Measurements from ENCODE around the gene CC2D2A.
A peak's percentile ranks its signal among the peaks of the same experiment; 100 is the strongest.

Gene CC2D2A

DNA sequence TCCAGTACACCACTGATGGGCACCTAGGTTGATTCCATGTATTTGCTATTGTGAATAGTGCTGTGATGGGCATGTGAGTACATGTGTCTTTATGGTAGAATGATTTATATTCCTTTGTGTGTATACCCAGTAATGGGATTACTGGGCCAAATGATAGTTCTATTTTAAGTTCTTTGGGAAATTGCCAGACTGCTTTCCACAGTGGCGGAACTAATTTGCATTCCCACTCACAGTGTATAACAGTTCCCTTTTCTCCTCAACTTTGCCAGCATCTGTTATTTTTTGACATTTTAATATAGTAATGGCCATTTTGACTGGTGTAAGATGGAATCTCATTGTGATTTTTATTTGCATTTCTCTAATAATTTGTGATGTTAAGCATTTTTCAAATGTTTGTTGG lies 25.9 kb downstream of the CC2D2A start:
- TF ChIP-seq, protein P1, sequence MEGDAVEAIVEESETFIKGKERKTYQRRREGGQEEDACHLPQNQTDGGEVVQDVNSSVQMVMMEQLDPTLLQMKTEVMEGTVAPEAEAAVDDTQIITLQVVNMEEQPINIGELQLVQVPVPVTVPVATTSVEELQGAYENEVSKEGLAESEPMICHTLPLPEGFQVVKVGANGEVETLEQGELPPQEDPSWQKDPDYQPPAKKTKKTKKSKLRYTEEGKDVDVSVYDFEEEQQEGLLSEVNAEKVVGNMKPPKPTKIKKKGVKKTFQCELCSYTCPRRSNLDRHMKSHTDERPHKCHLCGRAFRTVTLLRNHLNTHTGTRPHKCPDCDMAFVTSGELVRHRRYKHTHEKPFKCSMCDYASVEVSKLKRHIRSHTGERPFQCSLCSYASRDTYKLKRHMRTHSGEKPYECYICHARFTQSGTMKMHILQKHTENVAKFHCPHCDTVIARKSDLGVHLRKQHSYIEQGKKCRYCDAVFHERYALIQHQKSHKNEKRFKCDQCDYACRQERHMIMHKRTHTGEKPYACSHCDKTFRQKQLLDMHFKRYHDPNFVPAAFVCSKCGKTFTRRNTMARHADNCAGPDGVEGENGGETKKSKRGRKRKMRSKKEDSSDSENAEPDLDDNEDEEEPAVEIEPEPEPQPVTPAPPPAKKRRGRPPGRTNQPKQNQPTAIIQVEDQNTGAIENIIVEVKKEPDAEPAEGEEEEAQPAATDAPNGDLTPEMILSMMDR (conservative IDR thresholded peaks at IDR 0.05; ENCODE audit: low read depth, low read length): no peak
- no peak for DNase-seq (ENCODE audit: low read depth)
- H3K4me3 ChIP-seq (ENCODE audit: low read depth, low read length): no peak overlapping the region

DNA sequence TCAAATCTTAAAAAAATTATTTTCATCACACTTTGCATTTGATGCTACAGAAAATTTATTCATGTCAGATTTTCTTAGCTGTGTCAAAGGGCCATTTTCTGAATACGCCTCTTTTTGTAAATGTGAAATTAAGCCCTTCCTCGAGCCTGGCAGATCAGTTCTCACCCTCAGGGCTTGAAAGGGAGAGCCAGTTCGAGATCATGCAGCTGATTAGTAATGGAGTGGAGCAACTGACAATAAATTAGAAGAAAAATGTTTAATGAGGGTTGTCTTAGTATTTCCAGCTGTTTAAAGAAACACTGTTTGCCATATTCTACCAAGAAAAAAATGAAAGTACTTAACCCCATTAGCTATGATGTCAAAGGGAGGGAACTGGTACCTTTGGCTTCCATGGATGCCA lies 28.7 kb downstream of the CC2D2A start:
- TF ChIP-seq, protein P1 (conservative IDR thresholded peaks at IDR 0.05; ENCODE audit: low read depth, low read length): no peak
- DNase-seq (ENCODE audit: low read depth): no peak
- H3K4me3 ChIP-seq (ENCODE audit: low read depth, low read length): no peak overlapping the region

DNA sequence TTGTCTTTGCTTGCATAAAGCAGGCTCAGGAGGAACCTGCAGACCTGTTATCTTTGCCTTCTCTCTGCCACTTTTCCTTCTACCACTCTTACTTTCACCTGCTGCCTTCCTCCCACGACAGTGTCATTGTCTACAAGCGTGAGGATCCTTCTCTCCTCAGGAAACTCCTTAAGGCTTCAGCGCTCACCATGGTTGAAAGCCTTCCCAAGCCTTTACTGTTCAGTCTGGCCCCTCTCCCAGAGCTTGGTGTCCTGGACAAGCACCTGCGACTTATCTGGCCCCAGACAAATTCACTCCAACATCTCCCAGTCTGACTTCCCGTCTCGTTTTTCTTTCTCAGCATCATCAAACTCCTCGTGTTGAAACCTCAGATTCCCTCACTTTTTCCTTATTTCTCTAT lies 31.0 kb downstream of the CC2D2A start:
- TF ChIP-seq, protein P1 (conservative IDR thresholded peaks at IDR 0.05; ENCODE audit: low read depth, low read length): no peak

DNA sequence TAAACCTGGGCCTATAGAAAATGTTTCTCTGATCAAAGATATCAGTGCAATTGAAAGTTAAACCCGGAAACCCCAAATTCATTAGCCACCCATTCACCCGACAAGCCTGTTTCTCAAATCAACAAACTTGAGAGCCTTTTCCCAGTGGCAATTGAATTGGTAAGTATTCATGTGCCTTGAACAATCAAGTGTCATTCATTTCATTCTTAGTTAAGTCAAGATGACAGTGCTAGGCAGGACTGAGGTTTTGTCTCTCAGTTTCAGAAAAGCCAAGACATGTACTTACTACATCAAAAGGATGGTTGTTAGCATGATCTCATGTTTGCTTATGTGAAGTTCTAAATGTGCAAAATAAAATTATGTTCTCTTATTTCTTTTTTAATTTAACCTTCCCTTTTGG lies 32.3 kb downstream of the CC2D2A start:
- H3K4me3 ChIP-seq (ENCODE audit: low read depth, low read length): no peak overlapping the region
- TF ChIP-seq, protein P1 (conservative IDR thresholded peaks at IDR 0.05; ENCODE audit: low read depth, low read length): no peak
- no peak for DNase-seq (ENCODE audit: low read depth)

More for the DNA sequence above, 31.0 kb downstream of the CC2D2A start:
- H3K4me3 ChIP-seq (ENCODE audit: low read depth, low read length): no peak overlapping the region
- DNase-seq (ENCODE audit: low read depth): no peak

DNA sequence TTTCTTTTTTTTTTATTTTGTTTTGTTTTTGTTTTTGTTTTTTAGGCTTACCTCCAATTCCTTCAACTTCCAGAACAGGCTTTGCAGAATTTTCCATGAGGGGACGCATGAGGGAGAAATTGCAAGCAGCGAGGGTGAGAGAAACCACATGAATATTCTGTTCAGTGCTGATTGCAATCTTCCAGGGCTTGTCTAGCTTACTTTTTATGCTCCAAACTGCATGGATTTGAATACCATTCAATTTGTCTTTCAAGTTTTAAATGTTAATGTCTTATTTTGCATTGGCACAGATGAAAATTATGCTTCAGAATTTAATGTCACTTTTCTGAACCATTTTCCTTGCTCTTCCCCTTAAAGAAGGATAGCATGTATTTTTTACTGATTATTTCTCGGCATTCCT lies 32.7 kb downstream of the CC2D2A start:
- TF ChIP-seq, protein P1 (conservative IDR thresholded peaks at IDR 0.05; ENCODE audit: low read depth, low read length): no peak
- no peak for DNase-seq (ENCODE audit: low read depth)

DNA sequence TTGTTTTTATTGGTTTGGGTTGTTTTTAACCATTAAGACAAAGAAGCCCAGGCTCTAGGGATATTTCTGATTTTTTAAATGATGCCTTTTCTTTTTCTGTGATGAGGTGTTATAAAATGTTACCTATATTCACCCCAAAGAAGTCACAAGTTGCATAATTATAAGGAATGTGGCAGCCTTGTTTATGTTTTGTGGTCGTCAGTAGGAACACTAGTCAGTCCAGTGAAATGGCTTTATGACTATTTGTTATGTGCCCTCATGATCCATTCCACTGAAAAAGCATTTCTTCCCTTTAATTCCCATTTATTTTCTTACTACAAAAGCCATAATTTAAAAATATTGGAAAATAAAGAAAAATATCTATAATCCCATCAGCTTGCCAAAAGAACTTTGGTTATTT lies 34.4 kb downstream of the CC2D2A start:
- peak; percentile 75 for DNase-seq (ENCODE audit: low read depth)
- no peak overlapping the region for H3K4me3 ChIP-seq (ENCODE audit: low read depth, low read length)
- TF ChIP-seq, protein P1 (conservative IDR thresholded peaks at IDR 0.05; ENCODE audit: low read depth, low read length): no peak

More for the DNA sequence above, 32.7 kb downstream of the CC2D2A start:
- no peak overlapping the region for H3K4me3 ChIP-seq (ENCODE audit: low read depth, low read length)

DNA sequence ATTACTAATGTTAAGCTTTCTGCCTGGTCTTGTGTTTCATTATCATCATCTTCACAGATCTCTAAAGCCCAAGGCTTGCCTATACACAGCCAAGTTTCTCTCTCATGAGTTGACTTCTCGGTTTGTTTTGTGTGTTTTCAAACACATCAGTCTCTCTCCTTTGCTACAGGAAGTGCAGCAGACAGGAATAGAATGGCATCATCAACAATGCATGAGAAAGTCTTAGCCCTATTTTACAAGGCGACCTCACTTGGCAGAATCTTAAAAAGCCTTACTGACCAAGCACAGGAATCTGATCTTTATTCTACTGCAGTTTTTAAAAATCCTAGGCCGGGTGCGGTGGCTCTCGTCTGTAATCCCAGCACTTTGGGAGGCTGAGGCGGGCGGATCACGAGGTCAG lies 36.8 kb downstream of the CC2D2A start:
- peak; percentile 90 for DNase-seq (ENCODE audit: low read depth)
- TF ChIP-seq, protein P1 (conservative IDR thresholded peaks at IDR 0.05; ENCODE audit: low read depth, low read length): no peak

More for the DNA sequence above, 36.8 kb downstream of the CC2D2A start:
- H3K4me3 ChIP-seq (ENCODE audit: low read depth, low read length): no peak overlapping the region

All from choroid plexus epithelial cell (primary cell).